DMS153 (cell line): ENCODE measurements around the gene GSTA1.
"Not testable (repeated sequence)": the region's sequence is repeated elsewhere in the genome, so short reads cannot be mapped to it uniquely, and the experiment has no call there.

ENCODE experiments used
- DNase-seq: peaks from one replicate; lab custom pipeline; 2025; lab: John Stamatoyannopoulos, UW

Gene GSTA1

GRCh38 chr6:52757651-52758338 is 45.8 kb downstream of the GSTA1 start:
- not testable (repeated sequence) for DNase-seq

GRCh38 chr6:52754443-52754842 is 49.2 kb downstream of the GSTA1 start:
- no peak for DNase-seq

- not testable (repeated sequence) for DNase-seq
Measured at GRCh38 chr6:52753137-52753536, 50.5 kb downstream of the GSTA1 start.

GRCh38 chr6:52752310-52752709 is 51.3 kb downstream of the GSTA1 start:
- no peak for DNase-seq

- no peak for DNase-seq
Measured at GRCh38 chr6:52749556-52750152, 54.0 kb downstream of the GSTA1 start.

- DNase-seq: not testable (repeated sequence)
Measured at GRCh38 chr6:52747301-52747700, 56.3 kb downstream of the GSTA1 start.

- no peak for DNase-seq
Measured at GRCh38 chr6:52746213-52746612, 57.4 kb downstream of the GSTA1 start.

GRCh38 chr6:52745764-52746201 is 57.8 kb downstream of the GSTA1 start:
- no peak for DNase-seq

GRCh38 chr6:52741872-52742271 is 61.7 kb downstream of the GSTA1 start:
- DNase-seq: no peak
